Lower lobe of right lung (tissue), 2 donors: ENCODE data around the gene AMBN. TPM values are rescaled to one million over a fixed set of nuclear protein-coding genes. Genes with fewer than 3 reads are reported as not detected.
A peak's percentile ranks its signal among the peaks of the same experiment; 100 is the strongest.

Experiments
- ATAC-seq, 2 donors: fragments of 200-7000 bp; cut with Tn5 transposase; one replicate each; pipeline ENCODE4 v1.9.1; 2020 to 2022; ENCODE audit warnings: mild to moderate bottlenecking in 2 of 2, moderate library complexity in 2 of 2
- DNase-seq: peaks from one replicate; pipeline ENCODE4 v3.0.0-alpha.2; 2020
- H3K27ac ChIP-seq: fragments of 200-600 bp; one replicate; pipeline ENCODE4 v1.8.0; 2022
- H3K27me3 ChIP-seq: fragments of 200-600 bp; one replicate; pipeline ENCODE4 v1.8.0; 2022; ENCODE audit warnings: low read depth
- H3K36me3 ChIP-seq: fragments of 200-600 bp; one replicate; pipeline ENCODE4 v1.8.0; 2022; ENCODE audit warnings: mild to moderate bottlenecking
- H3K4me1 ChIP-seq: fragments of 200-600 bp; one replicate; pipeline ENCODE4 v1.8.0; 2022
- H3K4me3 ChIP-seq: fragments of 200-600 bp; one replicate; pipeline ENCODE4 v1.8.0; 2022; ENCODE audit warnings: mild to moderate bottlenecking
- H3K9me3 ChIP-seq: fragments of 200-600 bp; one replicate; pipeline ENCODE4 v1.8.0; 2022
- CTCF ChIP-seq: fragments of 200-600 bp; IDR thresholded peaks from one replicate; pipeline ENCODE4 v1.8.0; 2022; ENCODE audit warnings: antibody characterized with exemption, mild to moderate bottlenecking
- intact Hi-C: fragments of 100-400 bp; cut with DNase I; formaldehyde crosslinking; loops from one replicate; pipeline ENCODE4 v1.11.0; 2022
- total RNA-seq: library from RNA; stranded (reverse); fragmentation: NEBNext Ultra II Directional; extraction: Animal tissue kit (Norgen Biotek cat#: 25700); gene quantifications from one replicate; pipeline ENCODE4 v1.2.1, GENCODE V29; 2021
- donor health status: DM: no; HTN: yes; CAD: no; lungs with severe emphysema.

The AMBN gene
- total RNA-seq, 1 donor from 2014 or later: not detected

- intact Hi-C loops: no loop called here
- no peak for DNase-seq
- H3K4me3 ChIP-seq: no peak overlapping the region
- H3K9me3 ChIP-seq: no peaks in the 10 kb centered on the region
- no peaks in the 10 kb centered on the region for H3K36me3 ChIP-seq
- H3K4me1 ChIP-seq: no peaks in the 10 kb centered on the region
- ATAC-seq: no peak
- no peak for TF ChIP-seq CTCF
- no peak overlapping the region for H3K27ac ChIP-seq
- no peaks in the 10 kb centered on the region for H3K27me3 ChIP-seq
Measured at GRCh38 chr4:70600305-70600704, 8.2 kb downstream of the AMBN start.

- intact Hi-C loops: no loop called here
- Histone ChIP-seq H3K4me1 (no peaks in the 10 kb centered on the region), H3K27me3 (no peaks in the 10 kb centered on the region), H3K36me3 (no peaks in the 10 kb centered on the region), H3K27ac (no peak overlapping the region), H3K4me3 (no peak overlapping the region), H3K9me3 (no peaks in the 10 kb centered on the region)
- no peak for TF ChIP-seq CTCF
- ATAC-seq: no peak
- DNase-seq: no peak
Measured at GRCh38 chr4:70600977-70601376, 8.9 kb downstream of the AMBN start.

- H3K27me3 ChIP-seq: no peaks in the 10 kb centered on the region
- H3K27ac ChIP-seq: no peak overlapping the region
- H3K9me3 ChIP-seq: no peaks in the 10 kb centered on the region
- TF ChIP-seq CTCF: peak; percentile 71
- intact Hi-C loops: no loop called here
- H3K36me3 ChIP-seq: no peaks in the 10 kb centered on the region
- H3K4me1 ChIP-seq: no peaks in the 10 kb centered on the region
- no peak overlapping the region for H3K4me3 ChIP-seq
- peak; percentile 83 to 86 for ATAC-seq
- no peak for DNase-seq
Measured at GRCh38 chr4:70601422-70602039, 9.5 kb downstream of the AMBN start.

DNA sequence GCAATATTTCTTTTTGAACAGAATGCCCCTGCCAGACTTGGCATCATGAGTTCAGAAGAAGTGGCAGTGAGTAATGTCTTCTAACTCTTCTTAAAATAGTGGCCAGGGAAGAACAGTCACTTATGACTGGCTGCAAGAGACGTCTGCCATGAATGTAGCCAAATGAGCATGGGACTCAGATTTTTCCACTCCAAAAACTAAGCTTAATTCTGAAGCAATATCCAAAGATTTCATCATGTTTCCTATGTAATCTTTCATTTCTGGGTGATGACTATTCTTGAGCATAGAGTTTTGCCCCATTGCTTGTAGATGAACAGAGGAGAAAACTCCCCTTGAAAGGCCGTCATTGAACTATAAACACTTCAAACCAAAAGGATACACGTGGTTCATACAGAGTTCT is 11.8 kb downstream of the AMBN start:
- Histone ChIP-seq H3K27me3 (no peaks in the 10 kb centered on the region), H3K9me3 (no peaks in the 10 kb centered on the region), H3K27ac (no peak overlapping the region), H3K4me3 (no peak overlapping the region), H3K36me3 (no peaks in the 10 kb centered on the region), H3K4me1 (no peaks in the 10 kb centered on the region)
- DNase-seq (no peak), ATAC-seq (peak in 1 of 2 donors; percentile 80)
- intact Hi-C loops: no loop called here
- no peak for TF ChIP-seq CTCF

GRCh38 chr4:70606459-70606858 is 14.4 kb downstream of the AMBN start:
- Histone ChIP-seq H3K36me3 (no peaks in the 10 kb centered on the region), H3K27ac (no peak overlapping the region), H3K4me1 (no peaks in the 10 kb centered on the region), H3K4me3 (no peak overlapping the region), H3K9me3 (no peaks in the 10 kb centered on the region), H3K27me3 (no peaks in the 10 kb centered on the region)
- TF ChIP-seq CTCF: no peak
- no peak for DNase-seq
- no peak for ATAC-seq
- intact Hi-C loops: no loop called here
